GM12864 (cell line): ENCODE measurements around the gene POGK.
"Not testable (repeated sequence)": the region's sequence is repeated elsewhere in the genome, so short reads cannot be mapped to it uniquely, and the experiment has no call there.

Source experiments
- DNase-seq: peaks from one replicate; pipeline ENCODE4 v3.0.0-alpha.2; 2011; ENCODE audit warnings: low read depth
- H3K4me3 ChIP-seq: 2 replicates; pipeline ENCODE4 v1.5.1; 2011; ENCODE audit warnings: mild to moderate bottlenecking, low read depth, low read length, control low read depth
- TF ChIP-seq, protein P1 (sequence below): IDR thresholded peaks from 2 replicates; pipeline ENCODE4 v1.5.1; 2011; ENCODE audit warnings: low read depth, mild to moderate bottlenecking, moderate library complexity, low read length, control low read depth, inconsistent platforms; ENCODE audit errors: missing control alignments

The POGK gene

GRCh38 chr1:166874464-166874863, 35.2 kb downstream of the POGK start:
- DNase-seq: no peak
- TF ChIP-seq, protein P1, sequence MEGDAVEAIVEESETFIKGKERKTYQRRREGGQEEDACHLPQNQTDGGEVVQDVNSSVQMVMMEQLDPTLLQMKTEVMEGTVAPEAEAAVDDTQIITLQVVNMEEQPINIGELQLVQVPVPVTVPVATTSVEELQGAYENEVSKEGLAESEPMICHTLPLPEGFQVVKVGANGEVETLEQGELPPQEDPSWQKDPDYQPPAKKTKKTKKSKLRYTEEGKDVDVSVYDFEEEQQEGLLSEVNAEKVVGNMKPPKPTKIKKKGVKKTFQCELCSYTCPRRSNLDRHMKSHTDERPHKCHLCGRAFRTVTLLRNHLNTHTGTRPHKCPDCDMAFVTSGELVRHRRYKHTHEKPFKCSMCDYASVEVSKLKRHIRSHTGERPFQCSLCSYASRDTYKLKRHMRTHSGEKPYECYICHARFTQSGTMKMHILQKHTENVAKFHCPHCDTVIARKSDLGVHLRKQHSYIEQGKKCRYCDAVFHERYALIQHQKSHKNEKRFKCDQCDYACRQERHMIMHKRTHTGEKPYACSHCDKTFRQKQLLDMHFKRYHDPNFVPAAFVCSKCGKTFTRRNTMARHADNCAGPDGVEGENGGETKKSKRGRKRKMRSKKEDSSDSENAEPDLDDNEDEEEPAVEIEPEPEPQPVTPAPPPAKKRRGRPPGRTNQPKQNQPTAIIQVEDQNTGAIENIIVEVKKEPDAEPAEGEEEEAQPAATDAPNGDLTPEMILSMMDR: no peak
- H3K4me3 ChIP-seq: no peak overlapping the region

DNA sequence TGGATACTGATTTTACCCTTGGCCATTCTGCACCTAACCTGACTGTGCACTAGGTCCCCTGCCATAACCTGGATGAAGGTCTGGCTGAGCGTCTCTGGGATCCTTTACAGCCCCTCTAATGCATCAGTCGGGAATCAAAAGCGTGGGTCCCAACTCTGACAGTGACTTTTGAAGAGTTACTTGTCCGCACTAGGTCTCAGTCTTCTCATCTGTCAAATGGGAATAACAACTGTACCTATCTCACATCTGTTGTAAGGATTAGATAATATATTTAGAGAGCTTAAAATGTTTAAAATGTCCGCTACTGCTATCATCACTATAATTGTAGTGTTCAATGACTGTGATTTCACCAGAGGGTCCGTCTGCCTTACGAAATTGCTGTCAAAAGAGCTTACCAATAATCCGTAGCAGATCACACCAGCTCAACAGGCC, 36.0 kb downstream of the POGK start:
- H3K4me3 ChIP-seq: peak overlapping the region; percentile 84
- TF ChIP-seq, protein P1: no peak
- no peak for DNase-seq

DNA sequence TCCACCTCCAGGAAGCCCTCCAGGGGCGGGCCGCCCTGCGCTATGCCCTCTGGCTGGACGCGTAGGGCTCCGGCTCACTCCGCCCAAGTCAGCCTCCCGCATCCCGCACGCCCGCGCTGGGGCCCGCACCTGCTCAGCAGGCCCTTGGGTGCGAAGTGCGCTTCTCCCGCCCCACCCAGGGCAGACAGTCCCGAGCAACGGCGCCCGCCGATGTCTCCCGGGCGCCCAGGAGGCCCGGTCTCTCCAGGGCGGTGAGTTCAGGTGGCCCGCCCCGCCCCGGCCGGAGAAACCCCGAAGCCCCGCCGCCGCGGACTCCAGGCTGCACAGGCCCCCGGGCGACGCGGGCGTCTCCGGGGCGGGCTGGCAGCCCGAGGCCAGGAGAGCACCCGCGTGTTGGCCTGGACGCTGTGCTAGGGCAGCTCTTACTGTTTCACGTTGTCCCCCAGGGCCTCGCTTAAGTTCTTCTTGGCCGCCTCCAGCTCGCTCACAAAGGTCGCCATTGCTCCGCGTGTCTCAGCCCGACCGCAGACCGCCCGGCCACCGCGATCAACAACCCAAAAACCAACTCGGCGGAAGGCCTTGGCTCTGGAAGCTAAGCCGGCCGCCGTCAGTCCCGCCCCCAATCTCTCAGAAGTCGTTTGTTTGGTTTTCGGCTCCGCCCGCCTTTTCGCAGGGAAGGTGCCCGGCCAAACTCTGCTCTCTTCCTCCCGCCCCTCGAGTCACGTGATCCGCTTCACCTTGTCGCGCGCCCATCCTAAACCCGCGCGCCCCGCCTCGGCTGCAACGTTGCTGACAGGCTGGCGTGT, 36.7 kb downstream of the POGK start, which contains the start of gene TADA1:
Gene TADA1 (minus strand): TSS at position 531 of the 806 bp plus-strand sequence. CDS start 31 bp downstream, at position 500.
- DNase-seq: peak; percentile 95
- peak within 1 kb of the TSS; percentile 84 for H3K4me3 ChIP-seq
- TF ChIP-seq, protein P1: no peak

- no peak for DNase-seq
- peak overlapping the region; percentile 50 for H3K4me3 ChIP-seq
Measured at GRCh38 chr1:166876540-166876838, 37.2 kb downstream of the POGK start.

GRCh38 chr1:166878173-166878917, 39.1 kb downstream of the POGK start:
- DNase-seq, H3K4me3 ChIP-seq: not testable (repeated sequence)

More at GRCh38 chr1:166876540-166876838, 37.2 kb downstream of the POGK start:
- TF ChIP-seq, protein P1: no peak

- TF ChIP-seq, protein P1: no peak
- no peak for DNase-seq
- H3K4me3 ChIP-seq: no peak overlapping the region
Measured at GRCh38 chr1:166882893-166883292, 43.6 kb downstream of the POGK start.

- no peak for DNase-seq
- H3K4me3 ChIP-seq: no peak overlapping the region
- TF ChIP-seq, protein P1: peak; percentile 73
Measured at GRCh38 chr1:166884040-166884642, 44.9 kb downstream of the POGK start.
